K562 (cell line): ENCODE measurements around the gene GHDC. TPM values are rescaled to one million over a fixed set of nuclear protein-coding genes. Genes with fewer than 3 reads are reported as not detected.

Source experiments
- ATAC-seq: fragments of 200-7000 bp; cut with Tn5 transposase; 3 replicates; pipeline ENCODE4 v1.9.1; 2020; ENCODE audit warnings: moderate library complexity
- BruUV-seq: library from RNA; stranded (reverse); fragments of 400-500 nt; replicated peaks from 2 replicates; lab custom pipeline; 2021; lab: Mats Ljungman, UMichigan
- CTCF ChIA-PET: fragments of 300-600 bp; formaldehyde crosslinking; extraction: SDS; loops from one replicate; lab custom pipeline; 2021; ENCODE audit warnings: low intra/inter-chr PET ratio; lab: Yijun Ruan, JAX
- POLR2A ChIA-PET: fragments of 300-600, 350-650 bp; sonication (Branson Sonifier 250); formaldehyde crosslinking; extraction: SDS; loops from one replicate; lab custom pipeline; 2021; ENCODE audit warnings: antibody characterized with exemption, inconsistent platforms; lab: Yijun Ruan, JAX
- DNase-seq, 4 experiments: peaks; one replicate each; pipeline versions ENCODE4 v3.0.0 to v3.0.0-alpha.2; 2011 to 2018; ENCODE audit warnings: low spot score in 3 of 4, mixed read lengths in 3 of 4; ENCODE audit errors: extremely low read depth in 1 of 4
- FAIRE-seq: peaks from 2 replicates; lab custom pipeline; 2011; peaks lifted over from hg19 to GRCh38; lab: Jason Lieb, UNC
- H2AFZ ChIP-seq: 2 replicates; pipeline ENCODE4 v1.6.0; 2011; ENCODE audit warnings: low read depth, low read length, control low read depth, inconsistent platforms
- H3K27ac ChIP-seq: fragments of 200-600 bp; 3 replicates; pipeline ENCODE4 v1.8.0; 2011; ENCODE audit warnings: low read depth, mild to moderate bottlenecking, control low read depth, inconsistent platforms, low read length, moderate library complexity, mixed read lengths; ENCODE audit errors: extremely low read depth
- H3K27me3 ChIP-seq, 2 experiments: fragments of 300-600 bp in 1 of 2; 2 replicates in 1 of 2; 3 replicates in 1 of 2; pipeline versions ENCODE4 v1.6.0 to v1.8.0; 2011; ENCODE audit warnings: inconsistent platforms in 2 of 2, low read length in 2 of 2, mild to moderate bottlenecking in 1 of 2, mixed read lengths in 1 of 2, moderate library complexity in 1 of 2; ENCODE audit not compliant: control insufficient read depth in 2 of 2, insufficient read depth in 2 of 2
- H3K36me3 ChIP-seq: fragments of 300-600 bp; 3 replicates; pipeline ENCODE4 v1.8.0; 2011; ENCODE audit warnings: mild to moderate bottlenecking, low read length, inconsistent platforms; ENCODE audit not compliant: control insufficient read depth, insufficient read depth
- H3K4me1 ChIP-seq, 2 experiments: fragments of 200-600 bp in 1 of 2; replicated peaks in 1 of 2; 2 replicates in 1 of 2; 3 replicates in 1 of 2; pipeline versions ENCODE4 v1.5.1 to v1.8.0; 2011; ENCODE audit warnings: inconsistent platforms in 2 of 2, low read length in 2 of 2, mild to moderate bottlenecking in 1 of 2, mixed read lengths in 1 of 2, moderate library complexity in 1 of 2; ENCODE audit not compliant: control insufficient read depth in 2 of 2, insufficient read depth in 2 of 2
- H3K4me2 ChIP-seq: 2 replicates; pipeline ENCODE4 v1.6.1; 2011; ENCODE audit warnings: low read length, control low read depth, inconsistent platforms, mixed read lengths; ENCODE audit not compliant: insufficient read depth
- H3K4me3 ChIP-seq: fragments of 200-600 bp; sonication (generic), shearing (Covaris generic); 2 replicates; pipeline ENCODE4 v1.5.1; 2016; ENCODE audit warnings: control low read depth, inconsistent platforms
- H3K79me2 ChIP-seq: fragments of 200-600 bp; 3 replicates; pipeline ENCODE4 v1.8.0; 2011; ENCODE audit warnings: low read length, inconsistent platforms; ENCODE audit not compliant: control insufficient read depth, insufficient read depth
- H3K9ac ChIP-seq, 2 experiments: 2 replicates each; pipeline versions ENCODE4 v1.6.0 to v1.6.1; 2011; ENCODE audit warnings: low read depth in 2 of 2, low read length in 2 of 2, control low read depth in 1 of 2, inconsistent platforms in 1 of 2, mild to moderate bottlenecking in 1 of 2, mixed read lengths in 1 of 2; ENCODE audit not compliant: insufficient read depth in 1 of 2
- H3K9me1 ChIP-seq: one replicate; pipeline ENCODE4 v1.6.0; 2011; ENCODE audit warnings: inconsistent platforms, mild to moderate bottlenecking, low read length, moderate library complexity; ENCODE audit not compliant: control insufficient read depth, insufficient read depth
- H3K9me3 ChIP-seq: replicated peaks from 2 replicates; pipeline ENCODE4 v1.5.1; 2011; ENCODE audit warnings: low read depth, low read length, inconsistent platforms; ENCODE audit not compliant: control insufficient read depth, insufficient read depth
- H4K20me1 ChIP-seq: replicated peaks from 2 replicates; pipeline ENCODE4 v1.6.1; 2011; ENCODE audit warnings: low read length, inconsistent platforms, mixed read lengths; ENCODE audit not compliant: control insufficient read depth, insufficient read depth
- BACH1 ChIP-seq: fragments of 200-800 bp; sonication (Bioruptor generic); IDR thresholded peaks from 2 replicates; pipeline ENCODE4 v1.6.1; 2016; ENCODE audit warnings: missing genetic modification characterization, missing compliant biosample characterization
- CC2D1A ChIP-seq: fragments of 450-650 bp; IDR thresholded peaks from 2 replicates; pipeline ENCODE4 v1.6.1; 2017; ENCODE audit warnings: mild to moderate bottlenecking
- ESRRB ChIP-seq: fragments of 250-450 bp; sonication (Bioruptor Pico); IDR thresholded peaks from 2 replicates; pipeline ENCODE4 v1.5.0; 2020; ENCODE audit warnings: mild to moderate bottlenecking, moderate library complexity, borderline replicate concordance
- KHSRP ChIP-seq: fragments of 450-650 bp; IDR thresholded peaks from 2 replicates; pipeline ENCODE4 v1.6.1; 2017
- KLF6 ChIP-seq: fragments of 250-450 bp; sonication (Bioruptor Pico); IDR thresholded peaks from 2 replicates; pipeline ENCODE4 v1.4.0; 2020; ENCODE audit warnings: mild to moderate bottlenecking, moderate library complexity, borderline replicate concordance
- MECOM ChIP-seq: fragments of 250-450 bp; sonication (Bioruptor Pico); IDR thresholded peaks from 2 replicates; pipeline ENCODE4 v1.8.0; 2022; ENCODE audit warnings: inconsistent platforms
- OTX1 ChIP-seq: fragments of 450-650 bp; formaldehyde crosslinking; IDR thresholded peaks from 2 replicates; pipeline ENCODE4 v1.4.0; 2022; ENCODE audit warnings: mild to moderate bottlenecking
- RBM14 ChIP-seq: fragments of 200-400 bp; formaldehyde crosslinking; IDR thresholded peaks from 2 replicates; pipeline ENCODE4 v1.6.1; 2018; ENCODE audit warnings: low read depth, mild to moderate bottlenecking, low read length, moderate library complexity, borderline replicate concordance; ENCODE audit not compliant: insufficient read depth
- SIN3A ChIP-seq, 2 experiments: fragments of 150-350 bp in 1 of 2; IDR thresholded peaks; 2 replicates each; pipeline ENCODE4 v1.6.1; 2011 to 2016; ENCODE audit warnings: borderline replicate concordance in 2 of 2, low read depth in 2 of 2, low read length in 2 of 2, mild to moderate bottlenecking in 2 of 2, moderate library complexity in 2 of 2; ENCODE audit not compliant: control insufficient read depth in 1 of 2
- TBP ChIP-seq: optimal IDR thresholded peaks from 2 replicates; pipeline ENCODE3; 2011; ENCODE audit warnings: low read depth, low read length, improper control_type of control experiment
- ZFX ChIP-seq: sonication (generic); formaldehyde crosslinking; IDR thresholded peaks from 2 replicates; pipeline ENCODE4 v1.8.0; 2022; ENCODE audit warnings: mild to moderate bottlenecking, missing genetic modification reagents, moderate library complexity
- ZNF644 ChIP-seq: fragments of 200-800 bp; sonication (Bioruptor generic); IDR thresholded peaks from 2 replicates; pipeline ENCODE4 v1.6.1; 2016; ENCODE audit warnings: low read depth, missing genetic modification characterization, missing compliant biosample characterization
- WGBS: fragments of 100-300 bp; shearing (Covaris generic); methylation state at CpG from one replicate; pipeline ENCODE4 v1.1.6; 2016; ENCODE audit warnings: low coverage, mixed read lengths; ENCODE audit not compliant: insufficient coverage; ENCODE audit errors: missing lambda C conversion rate; 5-methylcytosine and 5-hydroxymethylcytosine counted together
- in situ Hi-C: fragments of 300-500 bp; cut with MboI; formaldehyde crosslinking; loops from 4 replicates; pipeline ENCODE4 v1.15.0; 2018; ENCODE audit warnings: inconsistent platforms, mixed read lengths
- intact Hi-C: fragments of 100-400 bp; cut with micrococcal nuclease; formaldehyde crosslinking; loops from 2 replicates; pipeline ENCODE4 v1.14.2; 2022
- polyA plus RNA-seq, 8 experiments: library from polyadenylated mRNA; depleted of rRNA in 4 of 8; stranded (reverse) in 5 of 8; unstranded in 3 of 8; fragments of >200 nt; fragmentation: Nextera tagmentation in 2 of 8; fragmentation: Illumina TruSeq in 1 of 8; extraction: Ambion mirVana in 2 of 8; extraction: Trizol in 1 of 8; gene quantifications; 2 replicates each; pipeline versions ENCODE4 v1.2.1 to v1.2.3, GENCODE V29; 2011 to 2014; ENCODE audit warnings: inconsistent platforms in 1 of 8, missing spikeins in 1 of 8
- total RNA-seq, 7 experiments: library from RNA; depleted of rRNA in 6 of 7; stranded (reverse); fragments of >200 nt in 6 of 7; fragmentation: Illumina TruSeq in 2 of 7; extraction: Trizol in 2 of 7; gene quantifications; 2 replicates each; pipeline versions ENCODE4 v1.2.1 to v1.2.3, GENCODE V29; 2011 to 2021; ENCODE audit warnings: low replicate concordance in 1 of 7
- TF ChIP-seq, protein P1 (sequence below): fragments of 200-400 bp; formaldehyde crosslinking; IDR thresholded peaks from 2 replicates; pipeline ENCODE4 v1.6.1; 2017; ENCODE audit warnings: mild to moderate bottlenecking, low read depth, low read length, moderate library complexity
- TF ChIP-seq, protein P2 (sequence below): fragments of 450-650 bp; formaldehyde crosslinking; IDR thresholded peaks from 2 replicates; pipeline ENCODE4 v1.4.0; 2020; ENCODE audit warnings: mild to moderate bottlenecking
- TF ChIP-seq, protein P3 (sequence below): fragments of 250-450 bp; sonication (Bioruptor Pico); IDR thresholded peaks from 2 replicates; pipeline ENCODE4 v1.5.0; 2021; ENCODE audit warnings: mild to moderate bottlenecking, moderate library complexity

Gene GHDC
- total and polyA plus RNA-seq, 9 of the 15 experiments (the other 6 are each of a cell fraction or from before 2014, with no cell fraction given): 0.65 to 23.2 (median 11.2) TPM

DNA sequence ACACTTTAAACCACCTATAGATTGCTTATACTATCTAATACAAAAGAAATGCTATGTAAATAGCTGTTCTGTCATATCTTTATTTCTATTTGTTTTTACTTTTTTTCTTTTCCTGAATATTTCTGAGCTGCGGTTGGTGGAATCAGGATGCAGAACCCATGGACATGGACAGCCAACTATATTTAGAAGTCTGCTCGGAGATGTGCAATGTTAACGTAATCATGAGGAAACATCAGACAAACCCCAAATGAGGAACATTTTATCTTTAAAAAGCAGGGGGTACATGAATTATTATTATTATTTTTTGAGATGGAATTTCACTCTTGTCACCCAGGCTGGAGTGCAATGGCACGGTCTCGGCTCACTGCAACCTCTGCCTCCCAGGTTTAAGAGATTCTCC, 31.4 kb upstream of the GHDC start:
- no peak overlapping the region for H3K4me3 ChIP-seq
- H3K4me2 ChIP-seq: no peak overlapping the region
- H3K79me2 ChIP-seq: peaks cover 26% of the 10 kb centered on the region
- no peak for DNase-seq
- H3K9me3 ChIP-seq: no peaks in the 10 kb centered on the region
- POLR2A ChIA-PET: interaction anchor here (0.6 to 0.7 kb wide), 2 partner anchors 35 to 143 kb away, joined by 4 to 5 read pairs; no protein-coding TSS in a partner anchor
- CTCF ChIA-PET: no interaction called here
- peaks cover 84% of the 10 kb centered on the region for H3K36me3 ChIP-seq
- H3K27ac ChIP-seq: no peak overlapping the region
- no peaks in the 10 kb centered on the region for H3K27me3 ChIP-seq
- intact Hi-C loops: loop anchor here (10.0 kb wide), 2 partner anchors 89 to 179 kb away; no protein-coding TSS in a partner anchor
- no peak for ATAC-seq
- peaks cover 0 to 3% of the 10 kb centered on the region in 2 experiments; a peak in 2 of 5 replicates for H3K4me1 ChIP-seq
- H4K20me1 ChIP-seq: no peaks in the 10 kb centered on the region
- no TSS peak for BruUV-seq
- H3K9me1 ChIP-seq: no peaks in the 10 kb centered on the region
- no peak for FAIRE-seq
- in situ Hi-C loops: loop anchor here (10.0 kb wide), 1 partner anchor 179 kb away; no protein-coding TSS in a partner anchor
- no peak overlapping the region for H2AFZ ChIP-seq
- 88% methylated on average over 5 of the region's 5 CpGs for WGBS
- no peak overlapping the region for H3K9ac ChIP-seq
- TF ChIP-seq ESRRB (CRISPR knock-in tag) (no peak), KHSRP (no peak), SIN3A (IDR thresholded peaks at IDR 0.05; ENCODE audit: borderline replicate concordance in 2 of 2, control insufficient read depth in 1 of 2, low read depth in 2 of 2, low read length in 2 of 2) (no peak), ZNF644 (tag) (no peak), BACH1 (no peak), OTX1 (CRISPR knock-in tag) (no peak), RBM14 (no peak), TBP (no peak), CC2D1A (no peak), ZFX (CRISPR knock-in tag) (no peak), MECOM (CRISPR knock-in tag) (no peak), KLF6 (CRISPR knock-in tag) (no peak)
- TF ChIP-seq, protein P1, sequence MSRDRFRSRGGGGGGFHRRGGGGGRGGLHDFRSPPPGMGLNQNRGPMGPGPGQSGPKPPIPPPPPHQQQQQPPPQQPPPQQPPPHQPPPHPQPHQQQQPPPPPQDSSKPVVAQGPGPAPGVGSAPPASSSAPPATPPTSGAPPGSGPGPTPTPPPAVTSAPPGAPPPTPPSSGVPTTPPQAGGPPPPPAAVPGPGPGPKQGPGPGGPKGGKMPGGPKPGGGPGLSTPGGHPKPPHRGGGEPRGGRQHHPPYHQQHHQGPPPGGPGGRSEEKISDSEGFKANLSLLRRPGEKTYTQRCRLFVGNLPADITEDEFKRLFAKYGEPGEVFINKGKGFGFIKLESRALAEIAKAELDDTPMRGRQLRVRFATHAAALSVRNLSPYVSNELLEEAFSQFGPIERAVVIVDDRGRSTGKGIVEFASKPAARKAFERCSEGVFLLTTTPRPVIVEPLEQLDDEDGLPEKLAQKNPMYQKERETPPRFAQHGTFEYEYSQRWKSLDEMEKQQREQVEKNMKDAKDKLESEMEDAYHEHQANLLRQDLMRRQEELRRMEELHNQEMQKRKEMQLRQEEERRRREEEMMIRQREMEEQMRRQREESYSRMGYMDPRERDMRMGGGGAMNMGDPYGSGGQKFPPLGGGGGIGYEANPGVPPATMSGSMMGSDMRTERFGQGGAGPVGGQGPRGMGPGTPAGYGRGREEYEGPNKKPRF: no peak
- TF ChIP-seq, protein P2, sequence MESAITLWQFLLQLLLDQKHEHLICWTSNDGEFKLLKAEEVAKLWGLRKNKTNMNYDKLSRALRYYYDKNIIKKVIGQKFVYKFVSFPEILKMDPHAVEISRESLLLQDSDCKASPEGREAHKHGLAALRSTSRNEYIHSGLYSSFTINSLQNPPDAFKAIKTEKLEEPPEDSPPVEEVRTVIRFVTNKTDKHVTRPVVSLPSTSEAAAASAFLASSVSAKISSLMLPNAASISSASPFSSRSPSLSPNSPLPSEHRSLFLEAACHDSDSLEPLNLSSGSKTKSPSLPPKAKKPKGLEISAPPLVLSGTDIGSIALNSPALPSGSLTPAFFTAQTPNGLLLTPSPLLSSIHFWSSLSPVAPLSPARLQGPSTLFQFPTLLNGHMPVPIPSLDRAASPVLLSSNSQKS (CRISPR knock-in tag): no peak
- TF ChIP-seq, protein P3, sequence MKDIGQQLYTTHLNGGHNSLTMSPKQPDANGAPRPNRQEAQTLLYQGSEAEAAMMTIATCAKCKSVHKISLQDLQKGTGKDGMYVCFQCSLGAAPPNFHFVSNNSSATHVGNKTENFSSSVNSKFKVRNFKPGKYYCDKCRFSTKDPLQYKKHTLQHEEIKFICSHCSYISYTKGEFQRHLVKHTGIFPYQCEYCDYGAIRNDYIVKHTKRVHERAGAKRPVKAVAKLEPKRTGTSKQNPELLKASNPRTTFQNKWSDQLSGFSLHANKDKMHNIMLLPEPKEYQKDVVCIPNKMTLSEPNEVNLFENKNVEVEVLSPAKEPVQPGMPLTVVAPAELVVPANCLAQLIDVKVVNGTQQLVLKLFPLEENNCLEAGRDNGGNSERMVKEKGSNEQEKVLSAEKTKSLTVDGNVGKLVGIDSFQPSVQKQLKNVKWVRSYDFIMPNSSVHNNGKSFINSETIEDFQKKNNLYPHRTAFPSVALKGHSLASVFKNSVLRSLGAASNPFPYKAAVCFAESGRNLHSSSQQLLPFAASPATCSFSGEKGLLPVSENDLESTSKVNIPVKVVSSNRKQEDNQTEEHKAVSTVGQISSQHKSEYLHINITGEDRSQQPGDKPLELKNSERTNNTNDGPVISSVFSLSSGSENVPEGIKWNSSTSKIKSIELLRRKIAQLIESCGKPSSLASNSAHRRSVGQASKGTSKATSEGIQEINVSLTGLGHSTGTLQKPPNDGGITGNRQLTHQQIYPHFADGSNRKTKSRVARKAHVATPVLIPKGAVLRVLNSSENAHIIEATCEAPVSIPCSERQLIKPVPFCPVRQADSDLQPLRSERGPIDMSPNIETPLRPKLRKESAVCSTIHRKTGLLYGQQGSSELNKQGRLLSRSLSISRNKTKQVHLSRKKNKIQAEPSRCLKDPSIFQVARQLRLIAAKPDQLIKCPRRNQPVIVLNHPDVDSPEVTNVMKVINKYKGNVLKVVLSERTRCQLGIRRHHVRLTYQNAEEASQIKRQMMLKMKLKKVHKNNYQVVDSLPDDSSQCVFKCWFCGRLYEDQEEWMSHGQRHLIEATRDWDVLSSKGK: no peak
